ENCODE measurements around the gene ULK4. TPM values are rescaled to one million over a fixed set of nuclear protein-coding genes. Genes with fewer than 3 reads are reported as not detected.

Gene ULK4
- polyA plus RNA-seq, 1 of the 3 experiments (the other 2 are of a cell fraction) = 6.2 TPM

GRCh38 chr3:41277790-41278465 lies 684.0 kb downstream of the ULK4 start:
- no peak for TF ChIP-seq GABPA (IDR thresholded peaks at IDR 0.05; ENCODE audit: low read depth)
- TF ChIP-seq GATA2 (CRISPR knock-in tag; IDR thresholded peaks at IDR 0.05) = no peak
- TF ChIP-seq EZH2phosphoT487 (IDR thresholded peaks at IDR 0.05; ENCODE audit: borderline replicate concordance, low read depth) = no peak
- ChIA-PET CTCF (interaction anchor here (0.6 to 0.7 kb wide), 2 partner anchors 264 to 693 kb away, joined by 3 read pairs; no protein-coding TSS in a partner anchor), POLR2A (no interaction called here)
- Histone ChIP-seq H3K4me3 (ENCODE audit: low read depth in 2 of 2, low read length in 1 of 2) (no peak overlapping the region), H4K20me1 (ENCODE audit: insufficient read depth) (no peaks in the 10 kb centered on the region), H3F3A (replicated peaks; ENCODE audit: insufficient read depth) (no peaks in the 10 kb centered on the region), H3K9me2 (no peaks in the 10 kb centered on the region), H3K36me3 (replicated peaks in 1 of 2; ENCODE audit: control insufficient read depth in 1 of 2, insufficient read depth in 2 of 2, low read length in 1 of 2) (no peaks in the 10 kb centered on the region), H2AFZ (ENCODE audit: low read depth) (no peak overlapping the region), H3K27ac (ENCODE audit: low read depth in 2 of 2, low read length in 1 of 2) (no peak overlapping the region), H3K79me2 (ENCODE audit: insufficient read depth) (no peaks in the 10 kb centered on the region), H3K9ac (no peak overlapping the region), H3K4me2 (no peak overlapping the region), H3K9me3 (no peaks in the 10 kb centered on the region), H3K4me1 (ENCODE audit: control insufficient read depth in 1 of 2, insufficient read depth in 2 of 2, low read depth in 1 of 2, low read length in 1 of 2) (no peaks in the 10 kb centered on the region), H3K27me3 (ENCODE audit: insufficient read depth) (no peaks in the 10 kb centered on the region)
- WGBS (ENCODE audit: low lambda C conversion rate) = 84% methylated on average over 13 of the region's 16 CpGs
- DNase-seq = no peak

DNA sequence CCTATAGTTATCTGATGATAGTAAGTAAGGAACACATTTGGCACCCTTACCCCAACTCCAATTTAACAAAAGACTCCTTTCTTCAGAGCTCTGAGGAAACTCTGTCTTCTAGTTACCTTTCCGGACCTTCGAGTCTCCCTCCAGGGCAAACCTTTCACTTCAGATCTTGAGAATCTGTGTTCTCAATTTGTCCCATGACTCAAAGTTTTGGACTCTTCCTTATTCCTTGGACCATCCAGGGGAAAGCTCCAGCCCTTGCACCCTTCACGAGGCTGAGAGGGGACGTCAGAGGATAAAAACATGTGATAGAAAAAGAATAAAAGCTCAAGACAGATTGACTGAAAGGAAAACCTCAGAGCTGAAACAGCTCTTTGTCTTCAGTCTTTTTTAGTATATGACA lies 685.7 kb downstream of the ULK4 start:
- no peaks in the 10 kb centered on the region for H3K4me1 ChIP-seq (ENCODE audit: control insufficient read depth in 1 of 2, insufficient read depth in 2 of 2, low read depth in 1 of 2, low read length in 1 of 2)
- DNase-seq = no peak
- H3K79me2 ChIP-seq (ENCODE audit: insufficient read depth) = no peaks in the 10 kb centered on the region
- H3K9me3 ChIP-seq = no peaks in the 10 kb centered on the region
- H3K4me2 ChIP-seq = no peak overlapping the region
- no peak overlapping the region for H2AFZ ChIP-seq (ENCODE audit: low read depth)
- no peaks in the 10 kb centered on the region for H3K9me2 ChIP-seq
- no peak overlapping the region for H3K4me3 ChIP-seq (ENCODE audit: low read depth in 2 of 2, low read length in 1 of 2)
- WGBS (ENCODE audit: low lambda C conversion rate) = 63% methylated on average over 4 of the region's 4 CpGs
- ChIA-PET POLR2A (no interaction called here), CTCF (interaction anchor here (0.8 kb wide), 1 partner anchor 79 kb away, joined by 3 read pairs; no protein-coding TSS in a partner anchor)
- no peaks in the 10 kb centered on the region for H3F3A ChIP-seq (replicated peaks; ENCODE audit: insufficient read depth)
- H4K20me1 ChIP-seq (ENCODE audit: insufficient read depth) = no peaks in the 10 kb centered on the region
- H3K27ac ChIP-seq (ENCODE audit: low read depth in 2 of 2, low read length in 1 of 2) = no peak overlapping the region
- no peaks in the 10 kb centered on the region for H3K27me3 ChIP-seq (ENCODE audit: insufficient read depth)
- no peak for TF ChIP-seq YY1 (IDR thresholded peaks at IDR 0.05; ENCODE audit: low read depth)
- no peak for TF ChIP-seq USF1 (IDR thresholded peaks at IDR 0.05; ENCODE audit: borderline replicate concordance, low read depth)
- no peak for TF ChIP-seq TEAD4 (IDR thresholded peaks at IDR 0.05; ENCODE audit: borderline replicate concordance, insufficient read depth)
- no peak for TF ChIP-seq RXRA (IDR thresholded peaks at IDR 0.05; ENCODE audit: borderline replicate concordance, low read depth)
- TF ChIP-seq MAX (IDR thresholded peaks at IDR 0.05; ENCODE audit: low read depth) = no peak
- no peak for TF ChIP-seq FOXM1 (IDR thresholded peaks at IDR 0.05; ENCODE audit: low read depth)
- no peak for TF ChIP-seq USF2 (IDR thresholded peaks at IDR 0.05; ENCODE audit: borderline replicate concordance, low read depth, low read length)
- no peak for TF ChIP-seq MEF2A (IDR thresholded peaks at IDR 0.05; ENCODE audit: borderline replicate concordance, low read depth)
- TF ChIP-seq NFIC (IDR thresholded peaks at IDR 0.05; ENCODE audit: borderline replicate concordance) = no peak
- TF ChIP-seq GABPA (IDR thresholded peaks at IDR 0.05; ENCODE audit: low read depth) = no peak
- TF ChIP-seq RCOR1 (IDR thresholded peaks at IDR 0.05; ENCODE audit: low read length) = no peak
- TF ChIP-seq MXI1 (IDR thresholded peaks at IDR 0.05; ENCODE audit: low read depth, low read length) = no peak
- no peak for TF ChIP-seq JUND (IDR thresholded peaks at IDR 0.05)
- TF ChIP-seq RAD21 (IDR thresholded peaks at IDR 0.05; ENCODE audit: low read length) = no peak
- TF ChIP-seq, protein P1, sequence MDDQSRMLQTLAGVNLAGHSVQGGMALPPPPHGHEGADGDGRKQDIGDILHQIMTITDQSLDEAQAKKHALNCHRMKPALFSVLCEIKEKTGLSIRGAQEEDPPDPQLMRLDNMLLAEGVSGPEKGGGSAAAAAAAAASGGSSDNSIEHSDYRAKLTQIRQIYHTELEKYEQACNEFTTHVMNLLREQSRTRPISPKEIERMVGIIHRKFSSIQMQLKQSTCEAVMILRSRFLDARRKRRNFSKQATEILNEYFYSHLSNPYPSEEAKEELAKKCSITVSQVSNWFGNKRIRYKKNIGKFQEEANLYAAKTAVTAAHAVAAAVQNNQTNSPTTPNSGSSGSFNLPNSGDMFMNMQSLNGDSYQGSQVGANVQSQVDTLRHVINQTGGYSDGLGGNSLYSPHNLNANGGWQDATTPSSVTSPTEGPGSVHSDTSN (IDR thresholded peaks at IDR 0.05) = no peak
- no peak overlapping the region for H3K9ac ChIP-seq
- no peaks in the 10 kb centered on the region for H3K36me3 ChIP-seq (replicated peaks in 1 of 2; ENCODE audit: control insufficient read depth in 1 of 2, insufficient read depth in 2 of 2, low read length in 1 of 2)
